ENCODE data around the gene CFAP119. TPM values are rescaled to one million over a fixed set of nuclear protein-coding genes. Genes with fewer than 3 reads are reported as not detected.

Gene CFAP119
- total and polyA plus RNA-seq, 2 of the 8 experiments (the other 6 are each of a cell fraction or from before 2014, with no cell fraction given), result 5.6 to 6.0 TPM

- no peak for TF ChIP-seq YY1 (IDR thresholded peaks at IDR 0.05; ENCODE audit: low read depth, low read length)
Measured at GRCh38 chr16:30793508-30794069, 31.7 kb upstream of the CFAP119 start (continued).

Measured in H1 (cell line).